Myocyte (in vitro differentiated cells): Measurements from ENCODE around the gene PAK2. TPM values are rescaled to one million over a fixed set of nuclear protein-coding genes. Genes with fewer than 3 reads are reported as not detected.
A peak's percentile ranks its signal among the peaks of the same experiment; 100 is the strongest.
"Not testable (repeated sequence)": the region's sequence is repeated elsewhere in the genome, so short reads cannot be mapped to it uniquely, and the experiment has no call there.

Experiments used
- DNase-seq: peaks from one replicate; pipeline ENCODE4 v3.0.0-alpha.2; 2012; ENCODE audit warnings: low read depth
- total RNA-seq: library from RNA; depleted of rRNA; stranded (reverse); fragments of >200 nt; gene quantifications from 2 replicates; pipeline ENCODE4 v1.2.3, GENCODE V29; 2014

PAK2 gene
- total RNA-seq, 1 donor from 2014 or later, result 44.5 TPM

- no peak for DNase-seq
Measured at GRCh38 chr3:196736670-196737374, 2.8 kb upstream of the PAK2 start.

DNA sequence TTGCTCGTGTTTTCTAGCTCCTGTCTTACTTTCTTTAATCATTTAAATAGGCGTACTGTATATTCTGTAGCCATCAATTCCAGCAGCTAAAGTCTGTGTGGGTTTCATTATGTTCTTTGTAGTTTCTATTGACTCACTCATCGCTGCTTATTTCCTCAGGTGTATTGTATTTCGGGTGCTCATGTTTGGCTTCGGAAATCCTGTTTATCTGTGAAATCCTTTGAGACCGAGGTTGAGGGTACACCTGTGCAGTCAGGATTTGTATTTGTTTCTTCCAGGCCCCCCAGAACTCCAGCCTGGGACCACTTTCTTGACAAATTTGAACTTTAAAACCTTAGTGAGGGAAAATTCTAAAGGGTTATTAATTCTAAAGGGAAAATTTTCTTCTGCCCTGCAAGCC lies 2.0 kb upstream of the PAK2 start:
- no peak for DNase-seq

DNA sequence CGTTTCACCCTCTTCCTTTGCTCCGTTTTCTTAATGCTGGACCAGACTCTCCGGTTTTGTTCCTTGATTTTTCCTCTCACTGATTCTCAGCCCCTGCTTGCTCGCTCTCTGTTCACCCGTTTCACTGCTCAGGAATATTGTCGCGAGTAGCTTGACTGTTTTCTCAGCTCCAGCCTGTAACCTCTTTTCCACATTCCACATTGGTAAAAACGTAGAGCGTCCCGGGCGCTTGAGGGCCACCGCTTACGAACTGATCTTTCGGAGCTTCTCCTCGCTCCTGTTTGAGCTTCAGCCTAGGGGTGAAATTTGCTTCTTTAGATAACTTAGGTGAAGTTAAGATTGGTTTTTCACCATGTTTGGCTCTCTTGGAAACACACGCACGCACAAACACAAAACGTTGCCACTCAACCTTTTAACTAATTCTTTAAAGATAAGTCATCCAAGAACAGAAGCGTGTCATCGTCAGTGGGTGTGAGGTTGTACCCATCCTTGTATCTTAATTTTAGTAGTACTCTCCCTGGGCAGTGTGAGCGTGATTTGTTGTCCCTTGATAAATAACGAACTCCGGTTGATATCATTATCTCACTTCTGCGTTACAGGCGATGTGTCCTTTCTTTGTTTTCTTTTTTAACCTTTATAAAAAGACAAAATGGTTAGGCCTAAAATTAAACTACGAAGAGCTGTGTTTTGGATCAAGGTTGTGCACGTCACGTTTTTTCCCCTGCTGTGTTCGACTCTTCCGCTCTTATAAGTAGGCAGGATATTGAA lies 1.0 kb downstream of the PAK2 start:
- peak; percentile 58 for DNase-seq

DNA sequence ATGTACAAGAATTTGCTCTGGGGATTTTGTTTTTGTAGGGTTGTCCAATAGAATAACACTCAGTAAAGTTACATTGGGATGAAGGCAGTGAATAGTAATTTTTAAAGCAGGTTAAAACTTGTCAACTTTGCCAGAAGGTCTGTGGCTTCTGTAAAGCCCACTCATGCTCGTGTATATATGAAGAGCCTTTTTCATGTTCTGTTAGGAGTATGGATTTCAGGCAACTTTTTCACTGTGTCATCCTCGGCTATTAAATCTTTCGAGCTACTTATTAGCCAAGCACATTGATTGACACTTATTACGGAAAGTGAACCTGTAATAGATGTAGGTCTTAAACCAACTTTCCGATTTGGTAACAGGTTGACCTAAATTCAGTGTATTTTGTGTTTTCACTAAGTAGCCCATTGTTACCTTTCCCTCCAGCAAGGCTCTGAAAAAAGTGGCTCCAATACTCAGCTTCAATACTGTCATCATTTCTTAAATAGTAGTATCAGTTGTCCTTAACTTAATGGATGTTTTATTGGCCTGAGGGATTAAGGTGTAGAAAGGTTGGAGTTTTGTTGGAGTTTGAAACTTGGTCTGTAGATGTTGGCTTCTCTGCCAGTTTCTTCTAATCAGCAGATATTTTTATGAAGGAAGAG lies 1.7 kb downstream of the PAK2 start:
- no peak for DNase-seq

- DNase-seq, result not testable (repeated sequence)
Measured at GRCh38 chr3:196743569-196743968, 3.9 kb downstream of the PAK2 start.

- DNase-seq, result no peak
Measured at GRCh38 chr3:196749125-196749524, 9.5 kb downstream of the PAK2 start.

GRCh38 chr3:196753201-196753600 lies 13.5 kb downstream of the PAK2 start:
- DNase-seq, result no peak

DNA sequence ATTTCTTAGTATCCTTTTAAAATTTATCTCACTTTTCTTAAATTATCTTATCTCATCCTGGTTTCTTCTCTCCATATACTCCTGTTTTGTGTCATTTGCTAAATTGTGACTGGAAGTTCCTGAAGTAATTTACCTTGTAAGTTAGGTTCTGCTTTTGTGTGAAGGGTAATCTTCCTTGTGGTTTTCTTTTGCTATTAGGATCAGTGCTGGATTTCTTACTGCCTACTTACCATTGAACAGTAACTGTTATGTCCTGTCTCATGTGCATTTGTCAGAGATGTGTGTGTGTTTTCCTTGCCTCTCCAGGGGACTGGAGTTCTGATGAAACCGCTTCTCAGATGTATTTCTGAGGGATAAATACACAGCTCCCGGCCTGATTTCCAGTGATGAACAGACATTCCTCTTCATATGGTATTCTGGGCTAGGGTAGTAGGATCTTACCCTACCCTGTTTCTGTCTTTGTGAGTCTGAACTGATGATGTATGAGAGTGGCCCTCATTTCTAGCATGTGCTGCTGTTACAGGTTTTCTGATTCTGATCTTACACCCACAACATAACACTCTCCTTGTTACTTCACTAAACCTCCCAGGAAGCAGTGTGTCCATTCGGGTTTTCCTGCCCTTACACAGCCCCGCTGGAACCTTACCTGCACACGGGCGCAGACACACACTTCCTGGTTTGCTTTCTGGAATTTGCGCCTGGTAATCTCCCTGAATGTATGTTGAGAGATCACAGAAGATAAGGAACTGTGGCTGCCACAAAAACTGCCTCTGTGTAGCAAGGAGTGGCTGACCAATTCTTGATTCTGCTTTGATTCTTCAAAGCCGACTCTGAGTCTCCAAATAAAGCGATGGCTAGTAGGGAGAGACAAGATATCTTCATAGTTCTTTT lies 14.7 kb downstream of the PAK2 start:
- no peak for DNase-seq

GRCh38 chr3:196756732-196757131 lies 17.1 kb downstream of the PAK2 start:
- no peak for DNase-seq

DNA sequence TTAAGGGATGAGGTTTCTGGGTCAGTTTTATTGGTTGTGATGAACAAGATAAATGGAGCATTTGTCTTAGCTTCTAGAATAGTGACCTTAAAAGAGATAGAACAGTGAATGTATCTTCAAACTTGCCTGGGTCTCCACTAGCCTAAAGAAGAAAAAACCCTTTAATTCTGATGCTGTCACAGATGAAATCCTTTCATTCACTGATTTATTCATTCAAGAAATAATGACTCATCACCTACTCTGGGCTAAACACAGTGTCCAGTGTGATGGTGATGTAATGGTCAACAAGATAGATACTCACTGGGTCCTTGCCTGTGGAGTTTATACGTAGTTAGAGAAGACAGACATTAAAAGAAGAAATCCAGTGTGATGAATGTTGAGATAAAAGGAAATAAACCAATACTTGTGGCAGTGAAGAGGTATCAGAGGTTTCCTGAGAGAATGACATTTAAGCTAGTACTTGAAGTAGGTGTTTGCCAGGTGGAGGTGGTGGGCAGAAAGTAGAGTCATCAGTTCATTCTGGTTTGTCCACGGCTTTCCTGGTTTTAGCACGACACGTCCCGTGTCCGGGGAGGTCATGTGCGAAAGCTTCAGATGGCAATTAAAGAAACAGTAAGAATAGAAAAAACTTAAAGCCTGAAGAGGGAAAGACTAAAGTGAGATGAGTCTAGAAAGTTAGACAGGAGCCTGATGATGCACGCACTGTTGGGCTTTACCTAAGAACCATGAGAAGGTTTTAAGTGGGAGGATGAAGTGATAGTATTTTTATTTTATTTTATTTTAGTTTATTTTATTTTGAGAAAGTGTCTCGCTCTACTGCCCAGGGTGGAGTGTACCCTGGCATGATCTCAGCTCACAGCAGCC lies 18.5 kb downstream of the PAK2 start:
- DNase-seq, result peak; percentile 64

DNA sequence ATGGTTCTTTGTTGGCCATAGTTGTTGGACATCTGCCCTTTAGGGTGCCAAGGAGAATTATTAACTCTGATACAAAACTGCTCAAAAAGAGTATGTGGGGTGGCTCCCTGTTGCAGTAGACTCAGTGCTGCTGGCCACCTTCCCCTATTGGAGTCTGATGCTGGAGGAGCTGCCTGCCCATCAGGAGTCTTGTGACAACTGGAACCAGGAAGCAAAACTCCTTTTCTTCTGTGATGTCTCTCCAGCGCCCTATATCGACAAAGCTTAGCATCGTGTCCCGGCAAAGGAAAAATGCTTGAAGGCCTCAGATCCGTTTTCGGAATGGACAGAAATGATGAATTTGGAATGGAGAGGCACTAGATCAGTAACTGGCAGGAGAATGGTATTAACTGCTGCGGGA lies 23.5 kb downstream of the PAK2 start:
- no peak for DNase-seq

DNA sequence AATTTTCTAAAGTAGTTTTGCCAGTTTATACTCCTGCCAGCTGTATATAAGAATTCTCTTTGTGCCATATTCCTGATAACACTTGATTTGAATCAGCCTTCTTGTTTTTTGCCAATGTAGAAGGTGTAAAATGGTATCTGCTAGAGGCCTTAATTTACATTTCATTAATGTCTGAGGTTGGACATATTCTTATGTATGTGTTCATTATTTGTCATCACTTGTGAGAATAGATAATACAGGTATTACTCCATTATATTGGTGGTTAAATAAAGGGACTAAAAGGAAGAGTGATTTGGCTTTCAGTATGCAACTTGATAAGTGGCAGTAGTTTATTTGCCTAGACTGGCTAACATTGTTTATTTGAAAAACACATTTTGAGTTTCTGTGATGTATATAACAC lies 25.8 kb downstream of the PAK2 start:
- no peak for DNase-seq

DNA sequence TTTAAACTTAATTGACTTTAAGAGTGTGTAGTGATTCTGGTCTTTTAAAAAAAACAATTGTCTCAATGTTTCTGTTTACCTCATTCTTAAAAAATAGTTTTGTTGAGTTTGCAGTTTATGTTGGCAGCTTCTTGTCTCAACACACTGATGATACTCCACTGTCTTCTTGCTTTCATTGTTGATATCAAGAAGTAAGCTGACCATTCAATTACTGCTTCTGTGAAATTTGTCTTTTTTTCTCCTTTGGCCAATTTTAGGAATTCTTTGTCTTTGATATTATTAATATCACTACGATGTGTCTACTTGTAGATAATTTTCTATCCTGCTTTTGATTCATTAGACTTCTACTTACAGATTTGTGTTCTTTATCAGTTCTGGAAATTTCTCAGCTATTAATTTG lies 31.4 kb downstream of the PAK2 start:
- no peak for DNase-seq

DNA sequence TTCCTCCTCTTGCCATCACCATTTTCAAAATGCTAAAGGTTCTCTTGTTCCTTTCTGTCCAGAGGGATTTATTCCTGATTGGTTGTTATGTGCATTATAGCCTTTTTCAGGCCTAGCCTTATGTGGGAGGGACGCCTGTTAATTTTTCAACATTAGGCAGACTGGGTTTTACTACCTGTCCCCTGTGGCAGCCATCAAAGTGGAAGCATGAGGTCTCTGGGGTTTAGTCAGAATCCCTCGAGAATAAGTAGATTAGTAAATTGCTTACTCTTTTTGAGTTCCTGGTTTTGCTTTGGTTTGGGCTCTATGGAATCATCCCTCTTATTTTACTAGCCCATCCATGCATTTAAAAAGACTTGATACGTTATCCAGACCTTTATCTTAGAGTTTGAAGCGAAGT lies 32.4 kb downstream of the PAK2 start:
- DNase-seq, result no peak

DNA sequence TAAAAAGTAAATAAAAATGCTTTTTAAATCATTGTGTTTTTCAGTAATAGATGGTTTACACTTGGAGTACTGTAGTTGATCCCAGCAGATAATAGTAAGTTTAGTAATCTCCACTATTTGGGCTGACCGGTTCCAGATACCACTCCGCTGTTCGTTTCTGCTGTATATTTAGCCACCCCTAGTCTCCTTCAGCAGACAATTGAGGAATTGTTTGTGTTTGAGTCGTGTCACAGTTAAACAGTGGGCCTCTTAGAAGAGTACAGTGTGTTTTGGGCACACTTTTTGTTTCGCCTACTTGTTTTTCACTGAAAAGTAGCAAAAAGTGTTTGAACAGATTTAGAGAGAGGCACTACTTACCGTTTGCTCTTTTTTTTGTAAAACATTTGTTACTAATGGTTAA lies 33.2 kb downstream of the PAK2 start:
- no peak for DNase-seq

DNA sequence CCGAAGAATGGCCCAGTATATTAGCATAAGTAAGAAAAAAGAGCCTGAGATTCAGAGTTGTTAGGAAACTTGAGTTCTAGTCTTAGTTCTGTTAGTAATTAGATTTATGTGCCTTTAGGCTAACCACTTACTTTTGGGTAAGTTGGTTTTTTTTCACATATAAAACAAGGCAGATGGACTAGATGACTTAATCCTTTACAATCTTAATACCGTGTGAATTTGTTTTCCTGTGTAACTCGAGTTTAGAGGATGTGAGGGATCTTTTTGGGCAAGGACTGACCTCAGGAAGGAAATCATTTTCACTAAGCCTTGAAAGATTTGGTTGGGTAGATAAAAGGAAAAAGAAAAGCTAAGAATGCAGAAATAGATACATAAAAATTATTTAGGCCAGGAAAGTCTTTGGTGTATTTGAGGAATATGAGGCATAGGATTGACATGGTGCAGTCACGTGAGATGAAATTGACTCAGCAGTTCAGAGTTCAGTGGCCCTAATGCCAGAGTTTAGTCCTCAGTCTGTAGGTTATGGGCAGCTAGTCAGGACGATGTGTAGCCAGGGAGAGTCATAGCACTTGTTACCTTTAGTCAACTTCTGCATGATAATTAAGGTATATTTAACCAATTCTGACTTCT lies 34.6 kb downstream of the PAK2 start:
- DNase-seq, result peak; percentile 37

- no peak for DNase-seq
Measured at GRCh38 chr3:196774848-196775422, 35.3 kb downstream of the PAK2 start.

- no peak for DNase-seq
Measured at GRCh38 chr3:196775938-196776337, 36.3 kb downstream of the PAK2 start.

DNA sequence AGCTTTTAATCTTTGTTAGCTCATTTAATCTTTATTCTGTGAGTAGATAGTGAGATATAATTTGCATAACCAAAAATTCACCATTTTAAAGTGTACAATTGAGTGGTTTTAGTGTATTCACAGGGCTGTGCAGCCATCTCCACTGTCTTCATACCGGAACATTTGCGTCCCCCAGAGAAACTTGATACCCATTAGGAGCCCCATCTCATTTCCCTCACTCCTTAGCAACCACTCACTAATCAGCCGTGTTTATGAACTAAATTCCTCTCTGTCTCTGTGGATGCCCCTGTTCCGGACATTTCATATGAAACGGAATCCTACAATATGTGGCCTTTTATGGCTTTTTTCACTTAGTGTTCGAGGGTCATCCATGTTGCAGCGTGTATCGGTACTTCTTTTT lies 38.2 kb downstream of the PAK2 start:
- DNase-seq, result no peak

- DNase-seq, result peak; percentile 83
Measured at GRCh38 chr3:196778755-196779154, 39.1 kb downstream of the PAK2 start.
